Ramos (cell line): ENCODE measurements around the gene LEF1.
"Not testable (repeated sequence)": the region's sequence is repeated elsewhere in the genome, so short reads cannot be mapped to it uniquely, and the experiment has no call there.

Experiments
- in situ Hi-C: fragments of 300-500 bp; cut with MboI; formaldehyde crosslinking; loops from one replicate; pipeline ENCODE4 v1.14.3; 2022; ENCODE audit warnings: low sequenced_read_pairs; ENCODE audit not compliant: unreplicated experiment

LEF1 gene

DNA sequence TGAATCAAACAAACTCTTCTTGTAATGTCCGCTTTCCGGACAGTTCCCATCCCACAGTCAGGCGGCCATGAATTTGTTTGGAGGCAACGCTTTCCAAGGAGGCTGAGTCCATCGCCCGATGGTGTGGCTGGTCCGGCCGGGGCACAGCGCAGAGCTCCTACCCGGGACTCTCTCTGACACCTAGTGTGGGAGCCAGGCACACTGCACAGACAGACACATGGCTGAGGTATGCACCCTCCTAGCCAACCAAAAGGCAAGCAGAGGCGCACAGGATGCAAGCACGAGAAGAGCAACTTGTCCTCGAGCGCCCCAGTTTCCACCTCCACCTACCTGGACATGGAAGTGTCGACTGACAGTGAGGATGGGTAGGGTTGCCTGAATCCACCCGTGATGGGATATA lies 87.5 kb downstream of the LEF1 start:
- in situ Hi-C loops: no loop called here

DNA sequence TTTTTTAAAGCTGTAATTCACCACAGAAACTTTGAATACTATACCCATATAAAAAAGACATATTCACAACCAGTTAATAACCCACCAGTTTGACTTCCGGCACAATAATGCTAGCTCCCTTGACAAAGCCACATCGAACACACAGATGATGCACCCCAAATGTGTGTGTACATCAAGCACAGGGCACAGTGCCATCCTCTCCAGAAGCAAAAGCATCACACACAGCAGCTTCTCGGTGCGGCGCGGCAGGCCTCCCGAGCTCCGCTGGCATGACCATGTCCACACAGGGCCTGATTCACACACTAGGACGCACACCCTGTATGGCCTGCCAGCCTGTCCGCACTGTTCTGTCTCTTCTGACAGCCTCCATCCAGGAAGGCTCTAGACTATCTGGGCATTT lies 88.0 kb downstream of the LEF1 start:
- in situ Hi-C loops: no loop called here

DNA sequence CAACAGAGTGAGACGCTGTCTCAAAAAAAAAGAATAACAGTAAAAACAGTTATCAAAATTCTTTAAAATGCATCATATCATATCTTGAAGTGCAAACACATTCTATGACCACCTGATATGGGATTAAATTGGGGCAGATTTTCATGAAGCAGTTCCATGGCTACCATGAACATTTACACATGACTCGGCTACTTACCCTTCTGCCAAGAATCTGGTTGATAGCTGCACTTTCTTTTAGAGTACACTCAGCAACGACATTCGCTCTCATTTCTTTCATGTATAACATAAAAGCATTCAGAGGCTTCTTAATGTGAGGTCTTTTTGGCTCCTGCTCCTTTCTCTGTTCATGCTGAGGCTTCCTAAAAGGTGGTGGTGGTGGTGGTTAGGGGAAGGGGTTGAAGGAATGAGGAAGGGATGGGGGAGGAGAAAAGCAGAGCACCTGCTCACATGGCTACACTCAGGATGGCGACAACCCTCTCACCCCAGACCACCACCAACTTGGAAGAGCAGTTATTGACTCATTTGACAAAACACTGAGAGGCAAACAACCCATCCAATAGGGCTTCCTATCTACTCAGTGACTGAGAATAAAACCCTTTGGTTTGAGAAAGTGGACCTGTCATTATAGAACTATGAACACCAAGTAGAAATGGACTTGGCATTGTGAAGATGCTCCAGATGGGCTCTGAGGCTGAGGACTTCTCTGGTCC lies 90.6 kb downstream of the LEF1 start:
- in situ Hi-C loops: no loop called here

DNA sequence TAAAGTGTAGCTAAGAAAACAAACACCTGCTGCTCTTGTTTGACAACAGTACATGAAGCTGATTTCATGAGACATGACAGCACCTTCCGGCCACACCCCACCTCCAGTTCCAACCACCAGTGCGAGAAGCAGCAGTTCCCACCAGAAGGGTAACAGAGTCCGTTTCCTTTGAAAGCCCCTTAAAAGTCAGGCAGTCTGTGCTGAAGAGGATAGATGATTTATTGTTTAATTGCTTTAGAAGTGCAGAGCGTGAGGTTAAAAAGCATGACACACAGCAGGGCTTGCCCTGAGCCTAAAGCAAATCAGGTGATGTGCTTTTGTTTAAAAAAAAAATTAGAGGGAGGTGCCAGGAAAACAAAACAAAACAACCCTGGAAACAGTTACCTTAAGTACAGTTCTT lies 96.4 kb downstream of the LEF1 start:
- in situ Hi-C loops: no loop called here

DNA sequence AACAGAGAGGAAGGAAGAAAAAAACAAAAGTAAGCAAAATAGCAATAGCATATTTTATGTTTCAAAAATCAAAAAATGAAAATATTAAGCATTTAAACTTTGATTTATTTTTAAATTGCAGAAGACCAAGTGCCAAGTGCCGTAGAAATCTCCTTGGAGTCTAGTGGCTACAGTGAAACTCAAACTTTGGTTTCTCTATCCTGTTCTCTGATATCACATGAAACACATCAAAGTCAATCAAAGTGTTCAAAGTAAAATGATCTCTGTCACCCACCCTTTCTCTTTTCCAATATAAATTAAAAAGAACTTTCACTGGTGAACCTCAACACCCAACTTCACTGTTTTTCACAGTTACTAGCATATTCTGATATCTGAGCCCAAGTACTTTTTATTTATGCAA lies 98.0 kb downstream of the LEF1 start:
- in situ Hi-C loops: no loop called here

DNA sequence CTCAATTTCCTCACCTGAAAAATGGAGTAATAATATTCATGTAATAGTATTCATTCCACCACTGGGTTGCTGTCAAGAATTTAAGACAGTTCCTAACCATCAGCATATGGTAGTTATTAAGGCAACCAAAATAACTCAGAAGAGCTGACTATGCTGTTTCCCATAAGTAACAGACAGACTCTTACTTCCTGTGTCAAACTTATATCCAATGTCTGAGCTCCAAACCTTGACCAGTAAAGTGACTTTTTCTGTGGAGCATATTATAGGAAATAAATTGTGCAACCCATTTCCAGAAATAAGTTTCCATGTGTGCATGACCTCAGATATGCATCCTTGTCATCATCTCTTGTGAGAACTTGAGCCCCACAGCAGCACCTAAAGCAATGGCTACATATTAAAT lies 100.3 kb downstream of the LEF1 start:
- in situ Hi-C loops: no loop called here

DNA sequence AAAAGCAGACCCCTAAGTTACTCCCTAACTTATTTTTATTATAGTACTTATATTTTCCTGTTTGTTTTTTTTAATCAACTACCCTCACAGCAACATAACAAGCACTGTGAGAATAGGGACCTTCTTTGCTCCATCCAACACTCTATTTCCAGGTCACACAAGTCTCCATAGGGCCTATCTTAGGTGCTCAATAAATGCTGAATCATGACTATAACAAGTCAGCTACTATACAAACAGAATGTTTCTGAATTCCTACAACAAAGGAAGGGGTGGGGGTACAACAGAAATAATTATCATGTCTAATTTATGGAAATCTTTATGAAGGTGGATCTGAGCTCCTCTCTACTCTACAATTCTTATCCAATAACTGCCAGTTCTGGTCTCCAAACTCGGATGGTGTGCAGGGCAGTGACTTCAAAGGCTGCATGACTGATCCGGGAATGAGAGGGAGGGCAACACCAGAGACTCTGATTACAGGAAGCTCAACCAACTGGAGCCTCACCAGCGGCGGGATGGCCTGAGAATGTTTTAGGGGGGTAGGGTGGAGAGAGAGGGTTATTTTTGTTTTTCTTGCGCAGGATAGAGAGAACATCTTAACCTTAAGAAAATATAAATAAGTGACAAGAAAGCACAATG lies 107.9 kb downstream of the LEF1 start:
- in situ Hi-C loops: no loop called here

DNA sequence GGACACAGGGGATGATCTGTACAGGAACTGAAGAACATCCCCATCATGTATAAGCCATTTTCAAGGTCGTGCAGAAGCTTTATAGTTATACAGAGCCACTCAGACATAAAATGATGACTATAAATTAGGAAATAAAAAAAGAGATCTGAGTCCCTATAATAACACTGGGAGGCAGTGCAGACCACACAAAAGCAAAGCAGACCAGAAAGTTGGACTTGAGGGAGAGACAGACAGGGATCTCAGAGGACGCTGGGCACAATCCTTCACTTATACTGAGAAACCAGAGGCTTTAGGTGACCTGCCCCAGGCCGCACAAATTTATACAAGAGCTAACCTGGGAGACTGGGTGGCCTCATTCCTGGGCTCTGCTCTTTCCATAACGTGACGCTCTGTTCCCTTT lies 108.6 kb downstream of the LEF1 start:
- in situ Hi-C loops: no loop called here

DNA sequence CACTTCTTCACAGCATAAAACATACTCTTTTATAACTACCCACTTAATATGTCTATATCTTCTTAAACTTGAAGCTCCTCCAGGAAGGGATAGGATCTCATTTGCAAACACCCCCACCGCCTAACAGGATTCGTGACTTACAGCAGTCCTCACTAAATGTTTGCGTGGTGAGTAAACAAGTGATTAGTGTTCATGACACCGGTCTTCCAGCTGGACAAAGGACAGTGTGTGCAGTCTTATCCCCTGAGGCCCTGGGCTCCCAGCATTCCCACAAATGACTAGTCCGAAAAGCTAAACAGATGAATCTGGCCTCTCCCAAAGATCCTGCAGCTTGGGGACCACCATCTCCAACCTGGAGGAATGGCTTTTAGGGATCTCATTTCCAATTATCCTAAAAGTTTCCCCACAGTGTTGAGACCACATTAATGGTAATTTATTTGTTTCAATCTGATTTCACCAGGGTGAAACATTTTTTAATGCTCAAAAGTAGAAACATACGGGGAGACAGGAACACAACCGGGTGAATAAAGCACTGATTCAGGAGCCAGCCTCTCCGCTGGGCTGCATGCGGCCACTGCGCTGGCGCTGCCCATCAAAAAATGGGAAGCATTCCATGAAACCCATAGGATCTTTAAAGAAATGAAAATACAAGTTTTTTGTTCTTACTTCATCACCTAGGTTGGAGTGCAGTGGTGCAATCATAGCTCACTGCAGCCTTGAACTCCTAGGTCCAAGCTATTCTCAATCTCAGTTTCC lies 109.9 kb downstream of the LEF1 start:
- in situ Hi-C loops: no loop called here

DNA sequence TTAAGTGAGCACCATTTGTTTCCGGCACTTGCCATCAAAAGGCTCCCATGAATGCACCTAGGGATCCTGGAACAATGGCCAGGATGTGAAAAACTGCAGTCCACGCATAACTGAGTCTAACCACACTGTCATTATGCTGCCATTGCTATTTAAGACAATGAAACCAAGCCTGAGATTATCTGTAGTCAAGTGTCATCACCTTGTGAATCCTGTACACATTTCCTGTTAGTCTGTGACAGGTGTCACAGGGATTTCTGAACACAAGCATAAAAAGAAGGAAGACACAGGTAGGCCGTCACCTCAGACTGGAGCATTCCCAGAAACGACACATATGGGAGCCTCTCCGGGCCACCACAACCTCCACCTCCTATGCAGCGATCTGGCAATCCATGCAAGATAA lies 112.3 kb downstream of the LEF1 start:
- in situ Hi-C loops: no loop called here

DNA sequence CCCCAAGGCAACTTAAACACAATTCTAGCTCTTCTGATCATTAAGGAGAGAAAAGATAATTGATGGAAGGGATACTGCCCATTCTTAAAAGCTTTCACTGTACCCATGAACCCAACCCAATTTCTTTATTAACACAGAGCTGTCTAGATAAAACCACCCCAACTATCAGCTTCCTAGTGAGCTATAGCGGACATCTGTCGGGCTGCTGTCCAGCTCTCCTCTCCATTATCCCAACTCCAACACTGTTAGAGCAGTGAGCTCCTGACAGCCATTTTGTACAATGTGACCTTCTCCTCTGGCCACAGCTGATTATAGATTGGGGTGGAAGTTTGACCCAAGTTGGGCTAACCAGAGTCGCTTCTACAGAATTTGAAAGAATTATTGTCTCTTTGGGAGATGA lies 112.9 kb downstream of the LEF1 start:
- in situ Hi-C loops: no loop called here

DNA sequence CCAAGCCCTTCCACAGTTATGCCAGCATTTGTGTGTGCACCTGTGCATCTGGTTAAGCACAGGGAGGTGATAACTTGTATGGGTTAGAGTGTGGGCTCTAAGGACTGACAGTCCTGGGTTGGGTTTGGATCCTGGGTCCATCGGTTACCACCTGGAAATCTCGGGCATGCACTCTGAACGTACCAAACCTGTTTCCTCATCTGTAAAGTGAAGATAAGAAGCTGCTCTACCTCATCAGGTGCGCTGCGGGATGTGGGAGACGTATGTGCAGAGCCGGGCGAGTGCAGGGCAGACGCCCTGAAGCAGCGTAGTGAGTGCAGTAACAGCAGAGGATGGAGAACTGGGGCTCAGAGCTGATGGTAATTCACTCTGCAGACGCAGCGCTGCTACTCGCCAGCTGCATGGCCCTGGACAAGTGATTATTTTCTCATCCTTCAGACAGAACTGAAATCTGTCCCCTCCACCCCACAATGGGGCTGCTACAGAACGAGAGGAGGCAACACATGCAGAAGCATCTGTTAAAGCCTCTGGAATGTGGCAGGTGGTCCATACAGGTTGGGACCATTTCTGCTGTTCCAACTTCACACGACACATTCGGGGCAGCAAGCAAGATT lies 114.6 kb downstream of the LEF1 start:
- in situ Hi-C loops: no loop called here

DNA sequence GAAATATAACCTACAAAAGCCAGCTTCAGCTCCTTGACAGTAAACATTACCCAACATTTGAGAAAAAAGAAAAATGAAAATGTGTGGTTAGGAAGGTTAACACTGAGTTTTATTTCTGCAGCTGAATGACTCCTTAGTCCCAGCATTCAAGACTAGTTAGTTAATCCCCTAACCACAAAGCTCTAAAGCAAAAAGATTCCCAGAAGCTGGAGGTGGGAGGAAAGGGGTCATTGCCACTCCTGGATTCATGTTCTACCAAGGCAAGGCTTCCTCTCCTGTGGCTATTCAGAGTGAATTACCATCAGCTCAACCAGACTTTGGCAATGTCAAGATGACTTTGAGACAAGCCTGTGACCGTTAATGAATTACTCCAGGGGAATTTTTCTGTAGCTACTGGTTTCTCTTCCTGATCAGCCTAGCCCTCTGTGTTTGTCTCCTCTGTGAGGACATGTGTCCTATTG lies 115.5 kb downstream of the LEF1 start:
- in situ Hi-C loops: no loop called here

DNA sequence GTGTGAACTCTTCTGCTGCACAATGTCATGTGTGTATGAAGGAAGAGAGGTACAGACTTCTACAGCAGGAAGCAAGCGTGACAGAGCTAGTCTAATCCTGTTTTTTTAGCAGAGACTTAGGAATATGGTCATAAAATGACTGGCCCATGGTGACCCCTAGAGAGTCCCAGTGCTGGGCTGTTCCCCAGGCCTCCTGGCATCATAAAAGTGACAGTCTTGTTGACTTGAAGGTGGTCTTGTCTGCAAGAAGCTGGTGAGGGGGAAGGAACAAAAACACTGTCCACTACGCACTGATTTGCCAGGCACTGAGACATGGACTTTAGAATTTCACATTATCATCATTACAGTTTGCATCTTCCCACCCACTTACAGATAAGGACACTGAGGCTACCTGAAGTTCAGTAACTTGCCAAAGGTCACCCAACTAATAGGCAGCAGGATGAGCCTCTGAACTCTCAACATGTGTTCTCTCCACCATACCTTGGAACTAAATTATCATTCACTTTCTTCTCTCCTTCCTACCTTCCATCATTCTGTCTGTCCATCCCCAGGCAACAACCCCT lies 116.1 kb downstream of the LEF1 start:
- in situ Hi-C loops: no loop called here

DNA sequence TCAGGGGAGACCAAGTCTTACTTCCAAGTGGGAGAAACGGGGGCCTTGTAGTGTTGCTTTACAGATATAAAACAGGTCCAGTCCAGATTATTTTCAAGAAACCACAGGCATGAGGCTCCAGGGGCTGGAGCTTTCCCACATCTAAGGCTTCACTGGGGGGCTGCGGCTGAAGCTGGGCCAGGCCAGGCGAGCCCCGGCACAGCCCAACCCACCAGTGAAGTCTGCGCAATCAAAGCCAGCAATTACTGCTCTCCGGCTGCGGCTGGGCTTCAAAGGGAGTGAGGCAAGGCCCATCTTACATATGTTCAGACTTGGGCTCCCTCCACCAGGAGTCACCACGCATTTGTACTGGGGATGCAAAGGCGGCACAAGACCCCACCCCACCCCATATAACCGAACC lies 117.4 kb downstream of the LEF1 start:
- in situ Hi-C loops: no loop called here

DNA sequence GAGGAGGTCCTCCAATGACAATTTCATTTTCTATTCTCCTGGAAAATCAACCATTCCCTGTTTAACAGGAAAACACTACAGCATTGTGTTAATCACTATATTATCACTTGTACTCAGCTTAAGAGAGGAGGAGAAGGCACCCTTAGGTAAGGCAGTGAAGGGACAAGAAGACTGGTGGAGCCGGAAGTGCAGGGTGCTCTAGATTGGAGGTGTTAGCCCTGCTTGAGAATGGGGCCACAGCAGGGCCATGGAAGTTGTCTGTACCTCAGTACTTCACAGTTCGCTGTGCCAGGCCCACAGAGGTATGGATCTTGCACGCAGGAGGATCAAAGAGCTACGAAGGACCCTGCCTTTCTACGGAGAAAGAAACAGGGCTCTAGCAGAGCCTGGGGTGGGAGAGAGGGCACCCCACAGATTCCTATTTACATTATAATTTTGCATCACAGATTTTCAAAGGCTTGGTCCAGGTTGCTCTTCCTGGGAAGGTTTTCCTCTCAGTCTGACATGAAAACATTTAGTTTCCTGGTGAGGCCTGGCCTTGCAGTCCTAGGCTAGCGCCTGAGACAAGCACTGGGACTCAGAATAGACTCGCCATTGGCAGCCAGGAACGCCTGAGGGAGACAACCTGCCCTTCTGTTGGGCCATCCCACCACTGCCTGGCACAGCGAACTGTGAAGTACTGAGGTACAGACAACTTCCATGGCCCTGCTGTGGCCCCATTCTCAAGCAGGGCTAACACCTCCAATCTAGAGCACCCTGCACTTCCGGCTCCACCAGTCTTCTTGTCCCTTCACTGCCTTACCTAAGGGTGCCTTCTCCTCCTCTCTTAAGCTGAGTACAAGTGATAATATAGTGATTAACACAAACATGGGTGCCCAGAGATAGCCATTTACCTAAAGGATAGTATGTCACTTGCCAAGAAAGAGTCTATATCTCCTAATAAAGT lies 118.3 kb downstream of the LEF1 start:
- in situ Hi-C loops: not testable (repeated sequence)

DNA sequence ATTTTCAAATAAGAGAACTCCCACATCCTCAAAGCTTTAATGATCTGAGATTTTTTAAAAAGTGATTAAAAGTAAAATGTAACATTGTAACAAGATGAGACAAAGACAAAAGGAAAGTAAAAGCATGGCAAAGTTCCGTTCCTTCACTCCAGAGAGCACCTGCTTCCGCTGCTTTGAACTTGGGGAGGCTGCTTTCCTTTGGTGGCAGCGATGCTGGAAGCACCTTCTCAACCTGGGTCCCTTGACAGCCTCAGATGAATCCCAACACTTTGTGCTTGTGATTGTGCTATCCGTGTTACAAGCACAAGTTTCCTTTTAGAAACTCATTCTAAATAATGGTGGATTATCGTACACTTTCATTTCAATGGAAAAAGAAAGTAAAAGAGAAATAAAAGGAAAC lies 119.3 kb downstream of the LEF1 start:
- in situ Hi-C loops: no loop called here

DNA sequence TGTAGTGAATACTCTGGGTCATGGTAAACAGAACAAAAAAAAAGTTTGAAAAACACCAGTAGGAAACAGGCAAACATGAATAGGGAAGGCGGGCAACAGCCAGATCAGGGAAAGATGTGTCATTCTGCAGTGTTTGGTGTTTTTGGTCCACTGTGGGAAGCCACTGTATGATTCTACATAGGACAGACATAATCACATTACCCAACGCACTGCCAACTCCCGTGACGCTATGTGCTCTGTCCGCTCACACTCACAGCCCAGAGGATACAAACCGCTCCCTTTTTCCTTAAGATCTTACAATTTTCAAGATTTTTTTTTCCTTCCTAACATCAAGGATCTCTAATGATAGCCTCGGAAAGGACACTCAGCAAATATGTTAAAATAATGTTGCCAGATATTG lies 119.7 kb downstream of the LEF1 start:
- in situ Hi-C loops: no loop called here

DNA sequence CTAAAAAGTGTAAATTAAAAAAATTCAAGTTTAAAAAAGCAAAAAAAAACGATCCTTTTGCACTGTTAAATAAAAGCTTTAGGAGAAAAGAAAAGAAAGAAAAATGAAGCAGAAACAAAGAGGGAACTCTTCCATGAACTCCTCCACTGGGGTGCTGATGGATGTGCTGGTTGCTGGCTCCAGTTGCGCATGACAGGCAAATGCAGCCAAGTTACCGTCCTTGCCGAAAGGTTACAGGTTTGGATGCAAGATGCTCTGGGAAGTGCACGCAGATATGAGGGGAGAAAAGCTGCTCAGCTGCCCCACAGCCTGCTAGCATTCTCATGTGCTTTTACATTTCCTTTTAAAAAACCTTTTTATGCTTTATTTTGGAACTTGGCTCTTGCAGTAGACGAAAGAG lies 120.6 kb downstream of the LEF1 start:
- in situ Hi-C loops: no loop called here

DNA sequence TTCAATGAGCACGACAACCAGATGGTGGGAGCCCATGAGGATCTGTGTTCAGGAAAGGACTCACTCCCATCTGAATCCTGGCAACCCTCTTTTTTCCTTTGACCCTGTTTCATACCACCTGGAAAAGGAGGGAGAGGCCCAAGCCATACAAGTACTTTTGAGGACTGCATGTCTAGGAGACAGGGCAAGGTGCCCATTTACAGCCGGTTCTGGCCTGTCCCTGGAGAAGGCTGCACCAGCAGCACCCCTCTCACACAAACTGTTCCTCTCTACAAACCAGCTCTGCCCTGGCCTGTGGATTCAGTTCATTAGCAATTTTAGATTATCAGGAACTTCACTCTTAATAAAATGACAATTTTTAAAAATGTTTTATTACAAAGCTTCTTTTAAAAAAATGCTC lies 121.5 kb downstream of the LEF1 start:
- in situ Hi-C loops: no loop called here
